K562 (cell line): ENCODE results near the gene IFT22. TPM values are rescaled to one million over a fixed set of nuclear protein-coding genes. Genes with fewer than 3 reads are reported as not detected.

ENCODE experiments used
- ATAC-seq: fragments of 200-7000 bp; cut with Tn5 transposase; 3 replicates; pipeline ENCODE4 v1.9.1; 2020; ENCODE audit warnings: moderate library complexity
- BruUV-seq: library from RNA; stranded (reverse); fragments of 400-500 nt; replicated peaks from 2 replicates; lab custom pipeline; 2021; lab: Mats Ljungman, UMichigan
- CTCF ChIA-PET: fragments of 300-600 bp; formaldehyde crosslinking; extraction: SDS; loops from one replicate; lab custom pipeline; 2021; ENCODE audit warnings: low intra/inter-chr PET ratio; lab: Yijun Ruan, JAX
- POLR2A ChIA-PET: fragments of 300-600, 350-650 bp; sonication (Branson Sonifier 250); formaldehyde crosslinking; extraction: SDS; loops from one replicate; lab custom pipeline; 2021; ENCODE audit warnings: antibody characterized with exemption, inconsistent platforms; lab: Yijun Ruan, JAX
- DNase-seq, 4 experiments: peaks; one replicate each; pipeline versions ENCODE4 v3.0.0 to v3.0.0-alpha.2; 2011 to 2018; ENCODE audit warnings: low spot score in 3 of 4, mixed read lengths in 3 of 4; ENCODE audit errors: extremely low read depth in 1 of 4
- FAIRE-seq: peaks from 2 replicates; lab custom pipeline; 2011; peaks lifted over from hg19 to GRCh38; lab: Jason Lieb, UNC
- H2AFZ ChIP-seq: 2 replicates; pipeline ENCODE4 v1.6.0; 2011; ENCODE audit warnings: low read depth, low read length, control low read depth, inconsistent platforms
- H3K27ac ChIP-seq: fragments of 200-600 bp; 3 replicates; pipeline ENCODE4 v1.8.0; 2011; ENCODE audit warnings: low read depth, mild to moderate bottlenecking, control low read depth, inconsistent platforms, low read length, moderate library complexity, mixed read lengths; ENCODE audit errors: extremely low read depth
- H3K27me3 ChIP-seq, 2 experiments: fragments of 300-600 bp in 1 of 2; 2 replicates in 1 of 2; 3 replicates in 1 of 2; pipeline versions ENCODE4 v1.6.0 to v1.8.0; 2011; ENCODE audit warnings: inconsistent platforms in 2 of 2, low read length in 2 of 2, mild to moderate bottlenecking in 1 of 2, mixed read lengths in 1 of 2, moderate library complexity in 1 of 2; ENCODE audit not compliant: control insufficient read depth in 2 of 2, insufficient read depth in 2 of 2
- H3K36me3 ChIP-seq: fragments of 300-600 bp; 3 replicates; pipeline ENCODE4 v1.8.0; 2011; ENCODE audit warnings: mild to moderate bottlenecking, low read length, inconsistent platforms; ENCODE audit not compliant: control insufficient read depth, insufficient read depth
- H3K4me1 ChIP-seq, 2 experiments: fragments of 200-600 bp in 1 of 2; replicated peaks in 1 of 2; 2 replicates in 1 of 2; 3 replicates in 1 of 2; pipeline versions ENCODE4 v1.5.1 to v1.8.0; 2011; ENCODE audit warnings: inconsistent platforms in 2 of 2, low read length in 2 of 2, mild to moderate bottlenecking in 1 of 2, mixed read lengths in 1 of 2, moderate library complexity in 1 of 2; ENCODE audit not compliant: control insufficient read depth in 2 of 2, insufficient read depth in 2 of 2
- H3K4me2 ChIP-seq: 2 replicates; pipeline ENCODE4 v1.6.1; 2011; ENCODE audit warnings: low read length, control low read depth, inconsistent platforms, mixed read lengths; ENCODE audit not compliant: insufficient read depth
- H3K4me3 ChIP-seq: fragments of 200-600 bp; sonication (generic), shearing (Covaris generic); 2 replicates; pipeline ENCODE4 v1.5.1; 2016; ENCODE audit warnings: control low read depth, inconsistent platforms
- H3K79me2 ChIP-seq: fragments of 200-600 bp; 3 replicates; pipeline ENCODE4 v1.8.0; 2011; ENCODE audit warnings: low read length, inconsistent platforms; ENCODE audit not compliant: control insufficient read depth, insufficient read depth
- H3K9ac ChIP-seq, 2 experiments: 2 replicates each; pipeline versions ENCODE4 v1.6.0 to v1.6.1; 2011; ENCODE audit warnings: low read depth in 2 of 2, low read length in 2 of 2, control low read depth in 1 of 2, inconsistent platforms in 1 of 2, mild to moderate bottlenecking in 1 of 2, mixed read lengths in 1 of 2; ENCODE audit not compliant: insufficient read depth in 1 of 2
- H3K9me1 ChIP-seq: one replicate; pipeline ENCODE4 v1.6.0; 2011; ENCODE audit warnings: inconsistent platforms, mild to moderate bottlenecking, low read length, moderate library complexity; ENCODE audit not compliant: control insufficient read depth, insufficient read depth
- H3K9me3 ChIP-seq: replicated peaks from 2 replicates; pipeline ENCODE4 v1.5.1; 2011; ENCODE audit warnings: low read depth, low read length, inconsistent platforms; ENCODE audit not compliant: control insufficient read depth, insufficient read depth
- H4K20me1 ChIP-seq: replicated peaks from 2 replicates; pipeline ENCODE4 v1.6.1; 2011; ENCODE audit warnings: low read length, inconsistent platforms, mixed read lengths; ENCODE audit not compliant: control insufficient read depth, insufficient read depth
- ARID3A ChIP-seq: IDR thresholded peaks from 2 replicates; pipeline ENCODE4 v1.6.1; 2012; ENCODE audit warnings: low read depth, low read length, improper control_type of control experiment, borderline replicate concordance
- CREB3L1 ChIP-seq: fragments of 450-650 bp; IDR thresholded peaks from 2 replicates; pipeline ENCODE4 v1.6.1; 2014; ENCODE audit warnings: low read depth, mild to moderate bottlenecking, moderate library complexity, borderline replicate concordance
- HOXB6 ChIP-seq: fragments of 250-450 bp; sonication (Bioruptor Pico); IDR thresholded peaks from 2 replicates; pipeline ENCODE4 v1.5.1; 2022; ENCODE audit warnings: mild to moderate bottlenecking, borderline replicate concordance
- MECOM ChIP-seq: fragments of 250-450 bp; sonication (Bioruptor Pico); IDR thresholded peaks from 2 replicates; pipeline ENCODE4 v1.8.0; 2022; ENCODE audit warnings: inconsistent platforms
- POLR2B ChIP-seq: fragments of 450-650 bp; IDR thresholded peaks from 2 replicates; pipeline ENCODE4 v1.6.1; 2018; ENCODE audit warnings: low read depth; ENCODE audit not compliant: partially characterized antibody
- SLC30A9 ChIP-seq: fragments of 250-450 bp; sonication (Bioruptor Pico); IDR thresholded peaks from 2 replicates; pipeline ENCODE4 v1.8.0; 2022; ENCODE audit warnings: mild to moderate bottlenecking, moderate library complexity
- TFAP4 ChIP-seq: sonication (generic); formaldehyde crosslinking; IDR thresholded peaks from 2 replicates; pipeline ENCODE4 v1.8.0; 2022; ENCODE audit warnings: missing genetic modification reagents, mild to moderate bottlenecking, moderate library complexity, borderline replicate concordance
- ZNF197 ChIP-seq: fragments of 200-800 bp; sonication (Bioruptor generic); IDR thresholded peaks from 2 replicates; pipeline ENCODE4 v1.6.1; 2016; ENCODE audit warnings: low read depth, missing genetic modification characterization, missing compliant biosample characterization
- ZNF23 ChIP-seq: fragments of 250-450 bp; sonication (Bioruptor Pico); IDR thresholded peaks from 2 replicates; pipeline ENCODE4 v1.4.0; 2020; ENCODE audit warnings: mild to moderate bottlenecking
- WGBS: fragments of 100-300 bp; shearing (Covaris generic); methylation state at CpG from one replicate; pipeline ENCODE4 v1.1.6; 2016; ENCODE audit warnings: low coverage, mixed read lengths; ENCODE audit not compliant: insufficient coverage; ENCODE audit errors: missing lambda C conversion rate; 5-methylcytosine and 5-hydroxymethylcytosine counted together
- in situ Hi-C: fragments of 300-500 bp; cut with MboI; formaldehyde crosslinking; loops from 4 replicates; pipeline ENCODE4 v1.15.0; 2018; ENCODE audit warnings: inconsistent platforms, mixed read lengths
- intact Hi-C: fragments of 100-400 bp; cut with micrococcal nuclease; formaldehyde crosslinking; loops from 2 replicates; pipeline ENCODE4 v1.14.2; 2022
- polyA plus RNA-seq, 8 experiments: library from polyadenylated mRNA; depleted of rRNA in 4 of 8; stranded (reverse) in 5 of 8; unstranded in 3 of 8; fragments of >200 nt; fragmentation: Nextera tagmentation in 2 of 8; fragmentation: Illumina TruSeq in 1 of 8; extraction: Ambion mirVana in 2 of 8; extraction: Trizol in 1 of 8; gene quantifications; 2 replicates each; pipeline versions ENCODE4 v1.2.1 to v1.2.3, GENCODE V29; 2011 to 2014; ENCODE audit warnings: inconsistent platforms in 1 of 8, missing spikeins in 1 of 8
- total RNA-seq, 7 experiments: library from RNA; depleted of rRNA in 6 of 7; stranded (reverse); fragments of >200 nt in 6 of 7; fragmentation: Illumina TruSeq in 2 of 7; extraction: Trizol in 2 of 7; gene quantifications; 2 replicates each; pipeline versions ENCODE4 v1.2.1 to v1.2.3, GENCODE V29; 2011 to 2021; ENCODE audit warnings: low replicate concordance in 1 of 7

IFT22 gene
- total and polyA plus RNA-seq, 9 of the 15 experiments (the other 6 are each of a cell fraction or from before 2014, with no cell fraction given), result 6.3 to 18.2 (median 7.7) TPM

GRCh38 chr7:101367676-101368075 lies 46.1 kb upstream of the IFT22 start:
- FAIRE-seq (no peak), DNase-seq (no peak), ATAC-seq (no peak)
- no peaks in the 10 kb centered on the region for H3K36me3 ChIP-seq
- intact Hi-C loops (loop anchor here (10.0 kb wide), 1 partner anchor 47 kb away; no protein-coding TSS in a partner anchor), in situ Hi-C loops (no loop called here)
- BruUV-seq, result no TSS peak
- H3K79me2 ChIP-seq, result no peaks in the 10 kb centered on the region
- POLR2A ChIA-PET, result interaction anchor here (0.6 kb wide), 1 partner anchor 661 kb away, joined by 3 read pairs; no protein-coding TSS in a partner anchor
- no peak overlapping the region for H3K9ac ChIP-seq
- H4K20me1 ChIP-seq, result no peaks in the 10 kb centered on the region; the same call in 1 of the 2 replicates
- H3K27ac ChIP-seq, result no peak overlapping the region
- TF ChIP-seq CREB3L1 (no peak), ARID3A (no peak), SLC30A9 (CRISPR knock-in tag) (no peak), TFAP4 (CRISPR knock-in tag) (no peak), ZNF197 (CRISPR knock-in tag) (no peak), POLR2B (no peak), MECOM (CRISPR knock-in tag) (no peak), HOXB6 (CRISPR knock-in tag) (no peak), ZNF23 (CRISPR knock-in tag) (no peak)
- peaks cover 0 to 9% of the 10 kb centered on the region in 2 experiments; a peak in 2 of 5 replicates for H3K4me1 ChIP-seq
- H3K4me2 ChIP-seq, result no peak overlapping the region
- 7% methylated on average over 1 of the region's 1 CpG for WGBS
- CTCF ChIA-PET, result interaction anchor here (1.0 kb wide), 1 partner anchor 140 kb away, joined by 3 read pairs; no protein-coding TSS in a partner anchor
- no peak overlapping the region for H3K4me3 ChIP-seq
- H3K9me3 ChIP-seq, result no peaks in the 10 kb centered on the region
- no peaks in the 10 kb centered on the region for H3K9me1 ChIP-seq
- H3K27me3 ChIP-seq, result peaks cover 14 to 43% of the 10 kb centered on the region in 2 experiments; a peak in 3 of 5 replicates
- no peak overlapping the region for H2AFZ ChIP-seq
